HTR-8/SVneo (cell line): Measurements from ENCODE around the gene CGB1.

Experiments
- DNase-seq: peaks from one replicate; pipeline ENCODE4 v3.0.0; 2011; ENCODE audit warnings: low spot score, mixed read lengths; ENCODE audit not compliant: insufficient read length
- FAIRE-seq: peaks from 2 replicates; lab custom pipeline; 2011; peaks lifted over from hg19 to GRCh38; lab: Jason Lieb, UNC

CGB1 gene

GRCh38 chr19:49004133-49004532 is 32.6 kb downstream of the CGB1 start:
- no peak for FAIRE-seq
- DNase-seq = no peak

GRCh38 chr19:48999481-49000325 is 37.0 kb downstream of the CGB1 start:
- FAIRE-seq = peak; percentile 42
- peak; percentile 55 for DNase-seq

- FAIRE-seq = no peak
- DNase-seq = peak; percentile 53
Observed at GRCh38 chr19:48997972-48998371, 38.7 kb downstream of the CGB1 start.

- DNase-seq (no peak), FAIRE-seq (no peak)
Observed at GRCh38 chr19:48994035-48994386, 42.7 kb downstream of the CGB1 start.

- DNase-seq (peak; percentile 99), FAIRE-seq (peak; percentile 97)
Observed at GRCh38 chr19:48993175-48994034, 43.3 kb downstream of the CGB1 start, which contains the start of the genes GYS1 and RUVBL2. GYS1 (minus strand) TSS chr19:48993309; CDS start chr19:48993112, 197 bp downstream. RUVBL2 (plus strand) TSS chr19:48993887; CDS start chr19:48993912, 25 bp downstream.

- FAIRE-seq (no peak), DNase-seq (no peak)
Observed at GRCh38 chr19:48992581-48993174, 44.0 kb downstream of the CGB1 start.

GRCh38 chr19:48991873-48992580 is 44.7 kb downstream of the CGB1 start:
- FAIRE-seq (no peak), DNase-seq (peak; percentile 73)

- FAIRE-seq (no peak), DNase-seq (no peak)
Observed at GRCh38 chr19:48991011-48991609, 45.6 kb downstream of the CGB1 start.

- no peak for FAIRE-seq
Observed at GRCh38 chr19:48990400-48990799, 46.3 kb downstream of the CGB1 start.

GRCh38 chr19:48989701-48990291 is 46.9 kb downstream of the CGB1 start:
- FAIRE-seq (no peak), DNase-seq (no peak)

More at GRCh38 chr19:48990400-48990799, 46.3 kb downstream of the CGB1 start:
- DNase-seq = no peak

GRCh38 chr19:48988860-48989259 is 47.8 kb downstream of the CGB1 start:
- no peak for FAIRE-seq
- DNase-seq = no peak

- FAIRE-seq (no peak), DNase-seq (no peak)
Observed at GRCh38 chr19:48988286-48988685, 48.4 kb downstream of the CGB1 start.

GRCh38 chr19:48987323-48987722 is 49.4 kb downstream of the CGB1 start:
- FAIRE-seq (no peak), DNase-seq (no peak)

GRCh38 chr19:48986211-48986610 is 50.5 kb downstream of the CGB1 start:
- DNase-seq (no peak), FAIRE-seq (no peak)

GRCh38 chr19:48985711-48986110 is 51.0 kb downstream of the CGB1 start:
- FAIRE-seq (peak; percentile 28), DNase-seq (no peak)
